ENCODE measurements around the gene SKOR2. TPM values are rescaled to one million over a fixed set of nuclear protein-coding genes. Genes with fewer than 3 reads are reported as not detected.
"Not testable (repeated sequence)": the region's sequence is repeated elsewhere in the genome, so short reads cannot be mapped to it uniquely, and the experiment has no call there.

Gene SKOR2
- total RNA-seq, 1 donor from 2014 or later: not detected

- no peak for DNase-seq
Measured at GRCh38 chr18:47203626-47204464, 47.6 kb downstream of the SKOR2 start.

DNA sequence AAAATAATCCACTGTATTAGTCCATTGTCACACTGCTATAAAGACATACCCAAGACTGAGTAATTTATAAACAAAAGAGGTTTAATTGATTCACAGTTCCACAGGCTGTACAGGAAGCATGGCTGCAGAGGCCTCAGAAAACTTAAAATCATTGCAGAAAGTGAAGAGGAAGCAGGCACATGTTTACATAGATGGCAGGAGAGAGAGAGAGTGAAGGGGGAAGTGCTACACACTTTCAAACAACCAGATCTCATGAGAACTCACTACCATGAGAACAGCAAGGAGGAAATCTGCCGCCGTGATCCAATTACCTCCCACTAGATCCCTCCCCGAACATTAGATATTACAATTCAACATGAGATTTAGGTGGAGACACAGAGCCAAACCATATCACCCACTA lies 55.5 kb downstream of the SKOR2 start:
- not testable (repeated sequence) for DNase-seq

DNA sequence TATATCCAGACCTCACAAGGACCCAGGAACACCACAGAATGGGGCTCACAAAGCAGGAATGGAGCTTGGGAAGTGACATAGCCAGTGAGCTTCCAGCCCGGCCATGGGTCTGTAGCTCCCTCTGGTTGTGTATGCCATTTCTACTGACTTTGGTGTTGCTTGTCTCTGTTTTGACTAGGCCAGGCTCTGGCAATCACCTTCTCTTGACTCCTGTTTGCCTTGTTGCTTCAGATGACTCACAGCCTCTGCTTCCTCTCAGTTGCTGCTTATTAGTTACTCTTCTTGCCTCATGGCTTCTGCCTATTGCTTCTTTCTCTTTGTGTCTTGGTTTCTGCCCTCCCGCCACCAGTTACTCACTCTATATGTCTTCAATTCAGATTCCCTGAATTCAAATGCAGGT lies 59.5 kb downstream of the SKOR2 start:
- no peak for DNase-seq

DNA sequence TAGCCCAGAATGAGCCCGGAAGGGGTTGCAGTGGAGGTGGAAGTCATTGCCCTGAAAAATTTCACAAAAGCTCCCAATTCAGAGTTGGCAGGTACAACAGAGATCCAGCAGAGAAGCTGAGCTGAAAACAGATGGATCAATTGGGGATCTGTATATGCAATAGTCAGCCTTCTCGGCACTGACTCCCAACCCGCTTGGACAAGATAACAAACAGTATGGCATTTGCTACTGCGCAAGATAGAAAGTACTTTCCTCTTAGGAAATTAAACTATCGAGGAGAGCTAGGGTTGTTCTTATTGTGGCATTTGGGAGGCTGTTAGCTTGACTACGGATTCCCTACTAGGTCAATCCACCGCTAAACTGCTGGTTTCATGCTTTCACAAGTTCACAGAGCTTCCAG lies 63.7 kb downstream of the SKOR2 start:
- DNase-seq: no peak

DNA sequence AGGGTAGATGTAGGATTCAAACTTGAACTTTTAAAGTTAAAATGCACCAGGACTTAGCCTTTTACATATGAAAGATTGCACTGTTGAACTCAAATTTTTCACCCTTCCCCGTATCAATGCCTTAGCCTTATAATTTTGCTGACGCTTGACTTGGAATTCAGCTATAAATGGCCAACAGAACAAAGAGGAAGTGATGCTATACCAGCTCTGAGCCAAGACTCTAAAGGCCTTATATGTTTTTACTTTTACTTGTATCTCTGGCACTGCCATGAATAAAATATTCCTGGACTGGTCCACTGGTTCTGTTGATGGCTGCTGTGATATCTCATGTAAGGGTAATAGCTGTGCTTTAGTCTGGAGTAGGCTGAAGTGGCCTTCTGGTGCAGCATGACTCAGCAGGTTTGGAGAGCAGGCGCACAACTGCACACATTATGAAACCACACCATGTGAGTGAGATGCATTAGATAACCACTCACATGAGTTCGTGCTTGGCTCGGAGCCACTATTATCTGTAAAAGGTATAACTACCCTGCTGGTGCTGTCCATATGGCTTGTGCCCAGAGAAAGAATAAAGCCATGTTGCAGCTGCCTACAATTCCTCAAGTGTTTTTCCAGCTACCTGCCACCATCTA lies 66.9 kb downstream of the SKOR2 start:
- no peak for DNase-seq

- DNase-seq: not testable (repeated sequence)
Measured at GRCh38 chr18:47182156-47182555, 69.3 kb downstream of the SKOR2 start.

GRCh38 chr18:47180765-47181164 lies 70.7 kb downstream of the SKOR2 start:
- no peak for DNase-seq

DNA sequence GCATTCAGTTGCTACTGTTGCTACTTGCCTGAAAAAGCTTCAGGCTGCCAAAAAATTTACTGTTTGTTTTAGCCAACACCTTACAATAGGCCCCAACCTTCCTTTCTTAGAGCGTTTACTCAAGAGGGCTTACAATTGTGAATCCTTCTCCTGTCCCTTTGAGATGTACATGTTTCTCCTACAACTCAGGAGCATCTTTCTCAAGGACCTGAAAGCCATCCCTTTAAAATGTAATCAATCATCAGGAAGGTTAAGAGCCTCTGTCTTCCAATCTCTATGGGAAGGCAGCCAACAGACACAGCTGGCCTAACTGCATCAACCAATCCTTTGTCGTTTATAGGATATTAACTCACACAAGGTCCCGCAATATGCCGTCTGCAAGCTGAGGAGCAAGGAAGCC lies 71.9 kb downstream of the SKOR2 start:
- DNase-seq: no peak

GRCh38 chr18:47175898-47176575 lies 75.4 kb downstream of the SKOR2 start, which contains the start of gene IER3IP1:
Gene IER3IP1, minus strand, starts transcription at chr18:47176364. Its CDS starts 87 bp downstream, at chr18:47176277.
- DNase-seq: peak; percentile 87

DNA sequence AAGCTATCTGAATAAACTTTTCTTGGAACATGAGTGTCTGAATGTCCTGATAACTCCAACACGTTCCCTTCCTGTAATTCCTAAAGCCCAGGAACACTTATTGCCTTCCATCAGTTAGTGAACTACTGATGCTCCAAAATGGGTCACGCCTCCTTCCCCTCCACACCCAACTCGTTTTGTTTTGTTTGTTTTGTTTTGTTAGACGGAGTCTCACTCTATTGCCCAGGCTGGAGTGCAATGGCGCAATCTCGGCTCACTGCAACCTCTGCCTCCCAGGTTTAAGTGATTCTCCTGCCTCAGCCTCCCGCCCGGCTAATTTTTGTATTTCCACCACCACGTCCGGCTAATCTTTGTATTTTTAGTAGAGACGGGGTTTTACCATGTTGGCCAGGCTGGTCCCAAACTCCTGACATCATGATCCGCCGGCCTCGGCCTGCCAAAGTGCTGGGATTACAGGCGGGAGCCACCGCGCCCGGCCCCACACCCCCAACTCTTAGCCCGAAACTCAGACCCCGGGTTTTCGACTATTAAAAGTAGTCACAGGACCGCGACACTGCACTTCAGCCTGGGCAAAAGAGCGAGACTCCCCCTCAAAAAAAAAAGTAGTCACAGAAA lies 76.1 kb downstream of the SKOR2 start:
- no peak for DNase-seq

GRCh38 chr18:47174545-47175116 lies 76.8 kb downstream of the SKOR2 start:
- no peak for DNase-seq

DNA sequence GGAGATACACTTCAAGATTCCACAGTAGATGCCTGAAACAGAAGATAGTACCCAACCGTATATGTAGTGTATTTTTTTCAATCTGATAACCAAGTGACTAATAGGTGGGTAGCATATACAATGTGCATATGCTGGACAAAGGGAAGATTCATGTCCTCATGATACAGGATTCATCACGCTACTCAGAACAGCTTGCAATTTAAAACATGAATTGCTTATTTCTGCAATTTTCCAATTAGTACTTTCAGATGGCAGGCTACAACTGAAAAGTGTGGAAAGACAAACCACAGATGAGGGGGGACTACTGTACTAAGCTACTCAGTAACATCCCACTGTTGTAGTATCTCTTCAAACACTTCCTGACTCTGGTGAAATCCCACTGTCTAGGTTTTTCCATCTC lies 79.0 kb downstream of the SKOR2 start:
- no peak for DNase-seq

DNA sequence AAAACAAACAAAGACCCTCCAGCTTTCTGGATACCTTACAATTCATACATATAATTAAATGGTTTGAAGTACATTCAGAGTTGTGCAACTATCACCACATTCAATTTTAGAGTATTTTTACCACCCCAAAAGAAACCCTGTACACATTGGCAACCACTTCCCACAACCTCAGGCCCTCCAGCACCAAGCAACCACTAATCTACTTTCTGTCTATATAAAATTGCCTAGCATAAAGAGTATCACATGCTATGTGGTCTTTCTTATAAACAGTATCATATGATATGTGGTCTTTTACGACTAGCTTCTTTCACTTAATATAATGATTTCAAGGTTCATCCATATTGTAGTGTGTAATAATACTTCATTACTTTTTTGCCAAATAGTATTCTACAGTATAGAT lies 82.5 kb downstream of the SKOR2 start:
- DNase-seq: no peak

DNA sequence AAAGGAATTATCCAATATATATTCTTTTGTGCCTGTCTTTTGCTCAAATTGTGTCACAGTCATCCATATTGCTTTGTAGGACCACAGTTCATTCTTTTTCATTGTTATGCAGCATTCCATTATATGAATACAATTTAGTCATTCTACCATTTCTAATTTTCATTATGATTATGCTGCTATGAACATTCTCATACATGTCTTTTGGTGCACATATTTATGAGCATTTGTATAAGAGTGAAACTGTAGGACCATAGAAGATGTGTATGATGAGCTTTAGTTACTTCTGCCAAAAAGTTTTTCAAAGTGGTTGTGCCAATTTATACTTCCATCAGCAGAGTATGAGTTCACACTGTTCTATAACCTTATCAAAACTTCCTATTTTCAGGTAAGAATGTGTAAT lies 83.0 kb downstream of the SKOR2 start:
- DNase-seq: no peak

DNA sequence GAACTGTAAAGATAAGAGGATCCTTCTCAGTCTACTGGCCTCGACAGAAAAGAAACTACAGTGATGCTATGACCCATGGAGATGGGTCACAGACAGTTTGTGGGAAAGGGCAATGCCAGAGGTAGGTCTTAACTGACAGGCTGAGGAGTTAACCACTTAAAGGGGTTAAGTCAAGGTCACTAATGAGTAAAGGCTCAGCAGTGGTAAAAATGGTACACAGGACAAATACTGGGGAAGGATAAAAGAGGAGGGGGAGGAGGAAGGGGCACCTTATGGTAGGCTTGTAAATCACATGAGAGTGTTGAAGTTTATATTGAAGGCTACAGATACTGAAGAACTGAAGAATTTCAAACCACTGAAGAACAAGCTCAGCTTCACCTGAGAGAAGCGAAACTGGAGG lies 85.2 kb downstream of the SKOR2 start:
- no peak for DNase-seq

DNA sequence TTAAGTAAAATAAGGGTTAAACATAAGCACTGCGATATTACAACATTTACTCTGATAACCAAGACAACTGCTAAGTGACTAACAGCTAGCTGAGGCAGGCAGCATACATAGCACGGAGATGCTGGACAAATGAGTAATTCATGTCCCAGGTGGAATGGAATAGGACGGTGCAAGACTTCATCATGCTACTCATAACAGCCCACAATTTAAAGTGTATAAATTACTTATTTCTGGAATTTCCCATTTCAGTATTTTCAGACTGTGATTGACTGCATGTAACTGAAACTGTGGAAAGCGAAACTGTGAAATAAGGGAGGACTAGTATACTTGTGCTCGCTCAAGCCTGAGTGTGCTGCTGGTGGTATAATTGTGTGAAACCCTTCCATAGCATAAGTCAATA lies 88.2 kb downstream of the SKOR2 start:
- no peak for DNase-seq

DNA sequence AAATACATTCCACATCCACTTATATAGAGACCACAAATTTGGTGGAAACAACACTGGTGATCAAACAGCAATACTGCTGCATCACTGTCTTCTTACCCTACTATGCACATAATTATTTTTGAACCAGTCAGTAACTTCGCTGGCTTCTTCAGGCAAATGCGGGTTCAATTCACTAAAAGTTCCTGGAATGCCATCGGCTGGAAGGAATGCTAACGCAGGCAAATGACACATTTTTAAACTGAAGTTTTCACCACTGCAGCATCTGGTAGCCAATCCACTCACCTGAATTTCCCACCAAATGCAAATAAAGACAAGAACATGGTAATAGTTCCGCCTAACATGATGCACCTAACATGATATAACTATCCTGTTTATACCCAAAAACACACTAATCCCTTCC lies 91.2 kb downstream of the SKOR2 start:
- no peak for DNase-seq

DNA sequence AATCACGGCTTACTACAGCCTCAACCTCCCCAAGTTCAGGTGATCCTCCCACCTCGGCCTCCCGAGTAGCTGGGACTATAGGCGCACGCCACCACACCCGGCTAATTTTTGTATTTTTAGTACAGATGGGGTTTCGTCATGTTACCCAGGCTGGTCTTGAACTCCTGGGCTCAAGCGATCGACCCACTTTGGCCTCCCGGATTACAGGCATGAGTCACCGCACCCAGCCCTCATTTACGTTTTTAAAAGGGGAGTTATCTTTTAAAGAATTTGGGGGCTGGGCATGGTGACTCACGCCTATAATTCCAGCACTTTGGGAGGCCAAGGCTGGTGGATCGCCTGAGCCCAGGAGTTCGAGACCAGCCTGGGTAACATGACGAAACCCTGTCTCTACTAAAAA lies 93.1 kb downstream of the SKOR2 start:
- DNase-seq: not testable (repeated sequence)

All from occipital lobe (tissue), 2 donors.